Measurements from ENCODE around the gene CDC42EP4.

- TF ChIP-seq CTCF (IDR thresholded peaks at IDR 0.05) (no peak), POLR2A (IDR thresholded peaks at IDR 0.05) (no peak)
Observed at GRCh38 chr17:73269329-73269615, 42.5 kb downstream of the CDC42EP4 start.
